ENCODE measurements around the gene ATAD3C.

GRCh38 chr1:1437033-1437903 lies 12.2 kb upstream of the ATAD3C start:
- TF ChIP-seq CTCF (IDR thresholded peaks at IDR 0.05) (no peak), POLR2A (IDR thresholded peaks at IDR 0.05) (no peak)

All from adrenal gland (tissue), 5 donors.